Measurements from ENCODE around the gene SORL1-AS1.

- no peak for TF ChIP-seq POLR2AphosphoS5 (IDR thresholded peaks at IDR 0.05; ENCODE audit: low read length)
- no peak for TF ChIP-seq HDAC2 (IDR thresholded peaks at IDR 0.05)
- TF ChIP-seq MYC (IDR thresholded peaks at IDR 0.05; ENCODE audit: insufficient read depth, insufficient read length, insufficient replicate concordance, low read length, severe bottlenecking), result no peak
- no peak for TF ChIP-seq NBN (IDR thresholded peaks at IDR 0.05)
- no peak for TF ChIP-seq CEBPZ (IDR thresholded peaks at IDR 0.05; ENCODE audit: low read depth, low read length)
- no peak for TF ChIP-seq RFX5 (IDR thresholded peaks at IDR 0.05; ENCODE audit: low read depth, low read length)
Measured at GRCh38 chr11:121469910-121470309, 17.1 kb upstream of the SORL1-AS1 start.
